SU-DHL-6 (cell line): Measurements from ENCODE around the gene LAT.

ENCODE experiments used
- H2AFZ ChIP-seq: fragments of 200-600 bp; sonication (generic); 2 replicates; pipeline ENCODE4 v1.6.1; 2014; ENCODE audit warnings: low read depth, mild to moderate bottlenecking, moderate library complexity, mixed read lengths, antibody characterized with exemption, low read length; ENCODE audit not compliant: severe bottlenecking
- H3F3A ChIP-seq: fragments of 200-600 bp; shearing (Covaris generic); 2 replicates; pipeline ENCODE4 v1.6.0; 2016; ENCODE audit warnings: antibody characterized with exemption, mild to moderate bottlenecking; ENCODE audit not compliant: insufficient read depth
- H3K27ac ChIP-seq: fragments of 200-600 bp; sonication (generic); 2 replicates; pipeline ENCODE4 v1.5.1; 2016; ENCODE audit warnings: low read depth, mild to moderate bottlenecking, low read length, moderate library complexity, mixed read lengths
- H3K27me3 ChIP-seq: fragments of 200-600 bp; sonication (generic), shearing (Covaris generic); 2 replicates; pipeline ENCODE4 v1.6.0; 2014; ENCODE audit warnings: mild to moderate bottlenecking, low read length
- H3K36me3 ChIP-seq: fragments of 200-600 bp; sonication (generic); 2 replicates; pipeline ENCODE4 v1.6.1; 2014; ENCODE audit warnings: mild to moderate bottlenecking, low read length, mixed read lengths
- H3K4me2 ChIP-seq: fragments of 300-600, 200-600 bp; shearing (Covaris generic), sonication (generic); 2 replicates; pipeline ENCODE4 v1.6.0; 2014; ENCODE audit warnings: low read length, low read depth, mild to moderate bottlenecking; ENCODE audit not compliant: poor library complexity, severe bottlenecking
- H3K4me3 ChIP-seq: fragments of 200-600 bp; sonication (generic); 2 replicates; pipeline ENCODE4 v1.5.1; 2014; ENCODE audit warnings: antibody characterized with exemption, low read length, mild to moderate bottlenecking, mixed read lengths; ENCODE audit not compliant: insufficient read depth, poor library complexity, severe bottlenecking
- H3K79me2 ChIP-seq: fragments of 200-600 bp; sonication (generic); 2 replicates; pipeline ENCODE4 v1.6.1; 2014; ENCODE audit warnings: mild to moderate bottlenecking, low read length, moderate library complexity; ENCODE audit not compliant: insufficient read depth
- H3K9ac ChIP-seq: fragments of 200-600 bp; sonication (generic); 2 replicates; pipeline ENCODE4 v1.7.0; 2014; ENCODE audit warnings: mild to moderate bottlenecking, low read length
- H3K9me2 ChIP-seq: fragments of 200-600 bp; sonication (generic); replicated peaks from 2 replicates; pipeline ENCODE4 v1.6.1; 2014; ENCODE audit warnings: low read length; ENCODE audit not compliant: insufficient read depth
- H3K9me3 ChIP-seq: fragments of 200-600 bp; sonication (generic); 2 replicates; pipeline ENCODE4 v1.6.1; 2014; ENCODE audit warnings: low read length, mixed read lengths; ENCODE audit not compliant: insufficient read depth
- H4K20me1 ChIP-seq: fragments of 200-600 bp; sonication (generic); 2 replicates; pipeline ENCODE4 v1.6.1; 2014; ENCODE audit warnings: low read depth, mild to moderate bottlenecking, antibody characterized with exemption, low read length, moderate library complexity, mixed read lengths
- CTCF ChIP-seq: fragments of 200-600 bp; sonication (generic); IDR thresholded peaks from one replicate; pipeline ENCODE4 v1.5.1; 2017; ENCODE audit warnings: antibody characterized with exemption, mild to moderate bottlenecking, low read length, moderate library complexity; ENCODE audit not compliant: insufficient read depth, poor library complexity, severe bottlenecking
- EZH2phosphoT487 ChIP-seq: fragments of 200-600 bp; sonication (generic), shearing (Covaris generic); conservative IDR thresholded peaks from 2 replicates; pipeline ENCODE4 v1.6.1; 2018; ENCODE audit warnings: mild to moderate bottlenecking, antibody characterized with exemption, low read length, moderate library complexity, mixed read lengths

Gene LAT

GRCh38 chr16:29029168-29029994, 44.5 kb downstream of the LAT start:
- Histone ChIP-seq H2AFZ (no peak overlapping the region), H3K9ac (no peak overlapping the region), H3K79me2 (no peaks in the 10 kb centered on the region), H3K9me3 (no peaks in the 10 kb centered on the region), H3K4me2 (no peak overlapping the region), H3K36me3 (no peaks in the 10 kb centered on the region), H3F3A (no peaks in the 10 kb centered on the region), H4K20me1 (no peaks in the 10 kb centered on the region), H3K27ac (no peak overlapping the region), H3K9me2 (no peaks in the 10 kb centered on the region), H3K4me3 (no peak overlapping the region), H3K27me3 (0 out of 2 replicates have a peak, but pooled peaks cover 3% of the 10 kb centered on the region)
- no peak for TF ChIP-seq EZH2phosphoT487

DNA sequence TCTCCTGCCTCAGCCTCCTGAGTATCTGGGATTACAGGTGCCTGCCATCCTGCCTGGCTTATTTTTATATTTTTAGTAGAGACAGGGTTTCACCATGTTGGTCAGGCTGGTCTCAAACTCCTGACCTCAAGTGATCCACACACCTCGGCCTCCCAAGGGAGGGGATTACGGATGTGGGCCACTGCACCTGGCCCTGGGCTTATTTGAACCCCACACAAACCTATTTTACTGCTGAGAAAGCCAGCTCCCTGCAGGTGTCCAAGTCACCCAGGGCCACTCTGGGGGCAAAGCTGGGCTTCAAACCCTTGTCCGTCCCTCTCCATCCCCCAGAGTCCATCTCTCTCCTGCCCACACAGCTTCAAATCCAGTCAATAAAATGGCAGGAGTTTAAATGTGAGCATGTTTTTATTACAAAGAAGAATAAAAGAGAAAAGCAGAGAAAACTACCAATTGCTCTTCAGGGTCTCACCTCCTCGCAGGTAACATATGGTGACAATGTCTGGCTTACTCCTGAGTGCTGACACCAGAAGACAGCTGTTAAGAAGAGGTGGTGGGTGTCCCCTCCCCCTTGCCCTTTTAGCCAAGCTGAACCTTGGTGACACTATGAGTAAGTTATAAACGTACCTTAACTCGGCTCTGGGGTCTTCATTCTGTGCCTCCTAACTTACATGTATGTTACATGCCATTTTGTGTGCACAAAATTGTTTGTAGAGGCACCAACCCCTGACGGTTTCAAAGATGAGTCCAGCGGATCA, 45.4 kb downstream of the LAT start:
- Histone ChIP-seq H3K27me3 (0 out of 2 replicates have a peak, but pooled peaks cover 3% of the 10 kb centered on the region), H4K20me1 (no peaks in the 10 kb centered on the region), H2AFZ (no peak overlapping the region), H3K9ac (no peak overlapping the region), H3K9me2 (no peaks in the 10 kb centered on the region), H3K4me2 (no peak overlapping the region), H3K79me2 (no peaks in the 10 kb centered on the region), H3K36me3 (no peaks in the 10 kb centered on the region), H3K27ac (no peak overlapping the region), H3K9me3 (no peaks in the 10 kb centered on the region), H3F3A (no peaks in the 10 kb centered on the region), H3K4me3 (no peak overlapping the region)
- TF ChIP-seq EZH2phosphoT487 (no peak), CTCF (no peak)
